ENCODE results near the gene TTC17.
"Not testable (repeated sequence)": the region's sequence is repeated elsewhere in the genome, so short reads cannot be mapped to it uniquely, and the experiment has no call there.

TTC17 gene, protein sequence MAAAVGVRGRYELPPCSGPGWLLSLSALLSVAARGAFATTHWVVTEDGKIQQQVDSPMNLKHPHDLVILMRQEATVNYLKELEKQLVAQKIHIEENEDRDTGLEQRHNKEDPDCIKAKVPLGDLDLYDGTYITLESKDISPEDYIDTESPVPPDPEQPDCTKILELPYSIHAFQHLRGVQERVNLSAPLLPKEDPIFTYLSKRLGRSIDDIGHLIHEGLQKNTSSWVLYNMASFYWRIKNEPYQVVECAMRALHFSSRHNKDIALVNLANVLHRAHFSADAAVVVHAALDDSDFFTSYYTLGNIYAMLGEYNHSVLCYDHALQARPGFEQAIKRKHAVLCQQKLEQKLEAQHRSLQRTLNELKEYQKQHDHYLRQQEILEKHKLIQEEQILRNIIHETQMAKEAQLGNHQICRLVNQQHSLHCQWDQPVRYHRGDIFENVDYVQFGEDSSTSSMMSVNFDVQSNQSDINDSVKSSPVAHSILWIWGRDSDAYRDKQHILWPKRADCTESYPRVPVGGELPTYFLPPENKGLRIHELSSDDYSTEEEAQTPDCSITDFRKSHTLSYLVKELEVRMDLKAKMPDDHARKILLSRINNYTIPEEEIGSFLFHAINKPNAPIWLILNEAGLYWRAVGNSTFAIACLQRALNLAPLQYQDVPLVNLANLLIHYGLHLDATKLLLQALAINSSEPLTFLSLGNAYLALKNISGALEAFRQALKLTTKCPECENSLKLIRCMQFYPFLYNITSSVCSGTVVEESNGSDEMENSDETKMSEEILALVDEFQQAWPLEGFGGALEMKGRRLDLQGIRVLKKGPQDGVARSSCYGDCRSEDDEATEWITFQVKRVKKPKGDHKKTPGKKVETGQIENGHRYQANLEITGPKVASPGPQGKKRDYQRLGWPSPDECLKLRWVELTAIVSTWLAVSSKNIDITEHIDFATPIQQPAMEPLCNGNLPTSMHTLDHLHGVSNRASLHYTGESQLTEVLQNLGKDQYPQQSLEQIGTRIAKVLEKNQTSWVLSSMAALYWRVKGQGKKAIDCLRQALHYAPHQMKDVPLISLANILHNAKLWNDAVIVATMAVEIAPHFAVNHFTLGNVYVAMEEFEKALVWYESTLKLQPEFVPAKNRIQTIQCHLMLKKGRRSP

DNA sequence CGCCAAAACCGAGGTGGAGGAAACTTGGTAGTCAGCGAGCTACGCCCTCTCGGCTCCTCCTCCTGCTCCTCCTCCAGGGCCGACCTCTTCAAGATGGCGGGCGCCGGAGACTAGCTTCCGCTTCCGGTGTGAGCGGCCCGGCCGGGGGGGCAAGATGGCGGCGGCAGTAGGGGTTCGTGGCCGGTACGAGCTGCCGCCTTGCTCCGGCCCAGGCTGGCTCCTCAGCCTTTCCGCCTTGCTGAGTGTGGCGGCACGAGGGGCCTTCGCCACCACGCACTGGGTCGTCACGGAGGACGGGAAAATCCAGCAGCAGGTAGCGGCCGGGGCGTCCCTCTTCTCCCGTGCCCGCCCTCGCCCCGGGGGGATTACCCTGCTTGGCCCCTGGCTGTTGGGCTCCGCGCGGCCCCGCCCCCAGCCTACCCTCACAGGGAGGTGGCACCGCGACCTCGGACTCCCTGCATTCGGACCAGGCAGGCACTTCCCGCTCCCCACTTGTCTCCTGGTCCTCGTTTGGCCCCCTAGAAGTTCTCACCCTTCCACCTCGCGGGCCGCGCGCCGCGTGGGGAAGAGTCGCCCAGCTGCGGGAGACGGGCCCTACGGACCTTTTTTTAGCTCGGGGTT lies at the start of gene TTC17:
Gene TTC17 (plus strand): TSS at position 120 of the 621 bp plus-strand sequence. CDS start 35 bp downstream, at position 155.
- DNase-seq: peak; percentile 91

DNA sequence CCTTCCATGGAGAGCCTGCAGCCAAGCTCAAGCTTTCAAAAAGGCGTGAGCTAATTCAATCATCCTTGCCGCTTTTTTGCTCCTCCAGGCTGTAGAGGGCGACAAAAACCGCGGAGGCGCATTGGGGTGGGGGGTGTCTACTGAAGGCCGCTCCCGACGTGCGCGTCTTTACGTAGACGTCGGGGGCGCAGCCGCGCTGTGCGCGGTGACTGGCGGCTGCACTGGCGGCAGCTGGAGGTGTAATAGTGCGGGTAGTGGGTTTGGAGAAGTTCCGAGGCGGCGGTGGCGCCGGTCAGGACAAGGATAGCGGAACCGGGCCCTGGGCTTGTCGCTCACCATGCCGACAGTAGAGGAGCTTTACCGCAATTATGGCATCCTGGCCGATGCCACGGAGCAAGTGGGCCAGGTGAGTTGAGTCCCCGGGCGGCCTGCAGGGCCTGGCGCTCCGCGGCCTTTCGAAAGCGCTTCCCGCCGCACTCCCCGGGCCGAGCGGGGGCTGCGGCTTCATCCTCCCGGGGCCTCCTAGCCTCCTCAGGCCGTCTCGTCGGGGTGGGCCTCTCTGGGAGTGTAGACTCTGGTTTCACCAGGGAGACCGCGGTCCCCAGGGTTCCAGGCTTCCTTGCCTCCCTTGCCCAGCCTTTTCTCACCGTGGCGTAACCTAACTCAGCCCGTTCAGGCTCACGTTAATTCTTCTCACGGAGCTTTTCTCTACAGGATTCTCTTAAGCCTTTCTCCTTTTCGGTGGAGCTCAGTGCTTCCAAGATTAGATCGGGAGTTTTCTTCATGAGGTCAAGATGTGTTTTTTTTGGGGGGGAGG lies 46.7 kb upstream of the TTC17 start, which contains the start of gene API5:
Gene API5 (plus strand): TSS at position 206 of the 817 bp plus-strand sequence. CDS start 132 bp downstream, at position 338.
- peak; percentile 95 for DNase-seq

DNA sequence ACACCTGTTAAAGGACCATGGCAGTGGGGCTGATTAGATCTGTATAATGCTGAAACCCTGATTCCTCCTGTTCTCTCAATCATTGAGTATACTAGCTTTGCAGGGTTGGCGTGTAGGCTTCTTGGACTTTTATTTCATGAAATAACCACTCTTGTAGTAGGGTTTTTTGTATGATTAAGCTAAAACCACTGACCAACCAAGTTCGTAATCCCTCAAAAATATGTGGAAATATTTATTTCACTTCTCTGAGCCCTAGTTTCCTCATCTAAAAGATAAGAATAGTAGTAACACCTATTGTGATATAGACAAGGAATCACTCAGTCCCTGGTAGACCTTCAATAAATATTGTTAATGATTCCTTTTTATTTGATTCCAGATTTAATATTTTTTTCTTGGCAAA lies 42.8 kb upstream of the TTC17 start:
- no peak for DNase-seq

DNA sequence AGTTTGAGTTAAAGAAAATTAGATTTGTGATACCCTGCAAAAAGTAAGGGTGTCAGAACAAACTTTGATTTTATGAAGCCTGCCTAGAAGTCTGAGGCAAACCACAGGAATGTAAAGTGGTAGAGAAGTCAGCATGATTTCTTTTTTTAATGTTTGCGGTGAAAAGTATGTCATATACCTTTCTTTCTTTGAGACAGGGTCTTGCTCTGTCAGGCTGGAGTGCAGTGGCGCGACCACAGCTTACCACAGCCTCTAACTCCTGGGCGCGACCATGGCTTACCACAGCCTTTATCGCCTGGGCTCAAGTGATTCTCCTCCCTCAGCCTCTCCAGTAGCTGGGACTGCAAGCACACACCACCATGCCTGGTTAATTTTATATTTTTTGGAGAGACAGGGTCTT lies 42.3 kb upstream of the TTC17 start:
- DNase-seq: no peak

DNA sequence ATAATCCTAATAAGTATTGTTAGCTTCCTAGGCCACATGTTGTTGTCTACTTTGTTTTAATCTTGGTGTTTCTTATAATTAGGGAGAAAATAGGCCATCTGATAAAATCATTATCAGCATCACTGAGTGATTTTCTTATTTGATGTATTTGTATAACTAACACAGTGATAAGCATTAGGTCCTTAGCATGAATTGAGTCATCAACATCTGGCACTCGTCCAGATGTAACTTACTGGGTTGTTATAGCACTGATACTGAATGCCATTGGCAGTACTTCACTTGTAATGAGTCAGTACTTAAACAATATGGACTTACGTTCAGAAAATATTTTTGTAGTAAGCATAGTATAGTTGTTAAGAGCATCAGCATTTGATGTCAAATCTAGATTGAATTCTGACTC lies 30.7 kb upstream of the TTC17 start:
- DNase-seq: no peak

DNA sequence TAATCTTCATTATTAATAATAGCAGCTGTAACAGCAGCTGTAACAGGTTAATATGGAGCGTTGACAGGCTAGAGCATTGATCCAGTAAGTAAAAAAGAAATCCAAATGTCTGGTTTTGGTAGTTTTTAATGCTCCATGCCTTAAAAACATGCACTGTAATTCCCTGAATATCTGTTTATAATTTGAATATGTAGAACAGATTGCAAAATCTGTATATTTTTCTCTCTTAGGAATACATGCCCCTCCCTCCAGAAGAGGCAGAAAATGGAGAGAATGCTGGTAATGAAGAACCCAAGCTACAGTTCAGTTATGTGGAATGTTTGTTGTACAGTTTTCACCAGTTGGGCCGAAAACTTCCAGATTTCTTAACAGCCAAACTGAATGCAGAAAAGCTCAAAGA lies 30.2 kb upstream of the TTC17 start:
- DNase-seq: no peak

DNA sequence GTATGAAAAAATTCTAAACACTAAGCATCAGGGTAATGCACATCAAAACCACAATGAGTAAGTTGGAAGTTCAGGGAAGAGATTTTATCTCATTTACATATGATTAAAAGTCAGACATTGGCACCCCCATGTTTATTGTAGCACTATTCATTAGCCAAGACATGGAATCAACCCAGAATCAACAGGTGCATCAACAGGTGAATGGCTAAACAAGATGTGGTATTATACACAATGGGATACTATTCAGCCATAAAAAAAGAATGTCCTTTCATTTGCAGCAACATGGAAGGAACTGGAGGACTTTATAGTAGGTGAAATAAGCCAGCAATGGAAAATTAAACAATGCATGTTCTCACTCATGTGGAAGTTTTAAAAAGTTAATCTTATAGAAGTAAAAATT lies 17.6 kb upstream of the TTC17 start:
- no peak for DNase-seq

DNA sequence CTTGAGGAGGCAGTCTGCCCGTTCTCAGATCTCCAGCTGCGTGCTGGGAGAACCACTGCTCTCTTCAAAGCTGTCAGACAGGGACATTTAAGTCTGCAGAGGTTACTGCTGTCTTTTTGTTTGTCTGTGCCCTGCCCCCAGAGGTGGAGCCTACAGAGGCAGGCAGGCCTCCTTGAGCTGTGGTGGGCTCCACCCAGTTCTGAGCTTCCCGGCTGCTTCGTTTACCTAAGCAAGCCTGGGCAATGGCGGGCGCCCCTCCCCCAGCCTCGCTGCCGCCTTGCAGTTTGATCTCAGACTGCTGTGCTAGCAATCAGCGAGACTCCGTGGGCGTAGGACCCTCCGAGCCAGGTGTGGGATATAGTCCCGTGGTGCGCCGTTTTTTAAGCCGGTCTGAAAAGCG lies 7.3 kb upstream of the TTC17 start:
- DNase-seq: not testable (repeated sequence)

DNA sequence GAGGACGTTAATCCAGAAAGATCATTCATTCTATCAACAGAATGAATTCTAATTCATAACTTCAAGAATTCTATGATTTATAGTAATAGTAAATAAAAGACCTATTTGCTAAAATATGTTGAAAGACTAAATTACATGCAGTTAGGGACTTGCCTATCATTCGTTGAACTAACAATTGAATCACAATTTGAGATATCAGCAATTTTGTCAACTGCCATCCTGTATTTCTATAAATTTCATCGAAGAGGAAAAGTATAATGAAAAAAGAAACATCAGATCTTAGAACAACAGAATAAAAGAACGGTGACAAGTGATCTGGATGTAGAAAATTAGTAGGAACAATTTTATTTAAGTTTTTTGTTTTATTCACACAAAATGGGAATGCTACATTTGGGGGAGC lies 4.4 kb upstream of the TTC17 start:
- no peak for DNase-seq

DNA sequence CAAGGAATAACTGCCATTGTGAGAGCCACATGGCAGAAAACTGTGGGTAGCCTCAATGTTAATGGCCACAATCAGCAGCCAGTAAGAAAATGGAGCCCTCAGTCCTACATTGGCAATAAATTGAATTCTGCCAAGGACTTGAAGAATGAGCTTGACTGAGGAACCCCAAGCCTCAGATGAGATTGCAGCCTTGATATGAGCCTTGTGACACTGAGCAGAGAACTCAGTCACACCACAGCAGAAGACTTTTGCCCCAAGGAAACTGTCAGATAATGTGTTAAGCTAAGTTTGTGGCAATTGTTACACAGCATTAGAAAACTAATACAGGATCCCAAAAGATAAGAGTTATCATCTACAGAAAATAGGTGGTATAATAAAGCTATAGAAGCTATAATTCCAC lies 2.4 kb upstream of the TTC17 start:
- DNase-seq: no peak

DNA sequence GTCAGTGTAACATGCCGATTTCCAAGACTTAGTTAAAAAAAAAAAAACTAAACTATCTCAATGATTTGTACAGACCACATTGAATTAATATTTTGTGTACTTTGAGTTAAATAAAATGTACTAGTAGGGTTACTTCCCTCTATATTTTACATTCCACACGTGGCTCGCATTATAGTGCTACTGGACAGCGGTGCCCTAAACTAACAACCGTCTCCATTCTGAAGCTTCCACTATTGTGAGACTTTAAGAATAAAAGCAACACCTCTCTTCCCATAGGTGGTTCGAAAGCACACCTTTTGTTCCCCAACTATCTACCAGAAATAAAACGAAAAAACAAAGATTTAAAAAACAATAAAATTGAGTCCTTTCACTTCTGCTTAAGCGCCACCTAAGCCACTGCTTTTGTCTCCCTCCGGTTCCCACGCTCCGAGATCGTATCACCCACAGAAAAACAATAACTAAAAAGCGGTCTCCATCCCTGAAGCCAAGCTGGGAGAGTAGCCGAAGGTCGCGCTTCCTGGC lies 380 bp upstream of the TTC17 start:
- no peak for DNase-seq

DNA sequence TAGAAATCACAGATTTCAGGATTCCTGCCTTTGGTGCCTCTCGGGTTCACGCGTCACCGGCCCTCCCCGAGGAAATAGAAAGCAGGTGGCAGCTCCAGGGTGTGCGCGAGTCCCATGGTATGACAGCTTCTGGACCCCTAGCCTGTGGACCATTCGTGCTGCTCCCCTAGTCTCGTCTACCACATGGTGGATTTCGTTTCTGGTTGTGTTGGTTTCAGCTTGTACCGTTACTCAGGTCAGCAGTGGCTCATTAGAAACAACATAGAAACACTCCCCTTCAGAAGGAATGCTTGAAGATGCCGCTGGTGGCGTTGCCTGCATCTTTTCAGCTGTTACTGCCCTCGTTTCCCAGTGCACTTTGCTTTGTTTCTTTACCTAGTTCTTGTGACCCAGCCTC lies 700 bp downstream of the TTC17 start:
- DNase-seq: peak; percentile 2

DNA sequence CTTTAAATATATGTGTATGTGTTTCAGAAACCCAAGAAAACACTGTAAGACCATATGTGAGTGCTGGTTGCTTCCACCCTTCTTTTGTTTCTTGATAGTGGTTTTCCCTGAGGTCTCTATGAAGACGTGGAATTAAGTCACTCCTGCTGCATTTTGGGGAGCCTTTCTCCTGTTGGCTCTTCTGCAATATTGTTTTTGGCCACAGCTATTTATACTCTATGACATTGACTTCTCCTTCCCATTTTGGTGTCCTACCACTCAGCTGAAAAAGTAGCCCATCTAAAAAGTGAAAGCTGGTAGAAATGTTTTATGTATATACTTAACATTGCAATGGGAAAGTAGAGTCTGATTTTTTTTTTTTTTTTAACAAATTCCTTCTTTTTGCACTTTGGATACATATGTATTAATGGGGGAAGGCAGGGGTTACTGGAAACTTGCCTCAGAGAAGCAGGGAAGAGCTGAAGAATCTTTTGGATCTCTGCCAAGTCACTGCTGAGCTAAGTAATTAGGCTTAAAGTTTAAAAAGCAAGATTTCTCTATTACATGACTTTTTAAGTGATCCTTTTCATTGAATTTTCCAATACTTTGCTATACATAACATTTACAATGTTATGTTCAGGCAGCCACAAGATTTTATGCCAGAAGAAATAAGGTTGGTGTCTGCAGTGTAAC lies 1.8 kb downstream of the TTC17 start:
- DNase-seq: no peak

DNA sequence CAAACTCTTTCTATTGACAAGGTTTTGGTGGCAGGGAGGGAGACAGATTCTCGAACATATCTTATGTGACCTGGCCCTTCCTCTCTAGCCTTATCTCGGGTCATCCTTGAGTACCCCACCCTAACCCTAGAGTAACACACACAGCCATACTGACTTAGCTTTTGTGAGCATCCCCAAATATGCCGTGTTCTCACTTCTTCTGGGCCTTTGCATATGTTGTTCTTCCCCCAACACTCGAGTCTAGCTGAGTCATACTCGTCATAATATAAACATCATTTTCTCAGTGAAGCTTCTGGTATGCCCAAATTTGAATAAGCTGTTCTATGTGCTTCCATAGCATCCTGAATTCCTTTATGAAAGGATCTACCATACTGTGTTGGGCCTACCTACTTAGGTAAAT lies 8.0 kb downstream of the TTC17 start:
- DNase-seq: no peak

DNA sequence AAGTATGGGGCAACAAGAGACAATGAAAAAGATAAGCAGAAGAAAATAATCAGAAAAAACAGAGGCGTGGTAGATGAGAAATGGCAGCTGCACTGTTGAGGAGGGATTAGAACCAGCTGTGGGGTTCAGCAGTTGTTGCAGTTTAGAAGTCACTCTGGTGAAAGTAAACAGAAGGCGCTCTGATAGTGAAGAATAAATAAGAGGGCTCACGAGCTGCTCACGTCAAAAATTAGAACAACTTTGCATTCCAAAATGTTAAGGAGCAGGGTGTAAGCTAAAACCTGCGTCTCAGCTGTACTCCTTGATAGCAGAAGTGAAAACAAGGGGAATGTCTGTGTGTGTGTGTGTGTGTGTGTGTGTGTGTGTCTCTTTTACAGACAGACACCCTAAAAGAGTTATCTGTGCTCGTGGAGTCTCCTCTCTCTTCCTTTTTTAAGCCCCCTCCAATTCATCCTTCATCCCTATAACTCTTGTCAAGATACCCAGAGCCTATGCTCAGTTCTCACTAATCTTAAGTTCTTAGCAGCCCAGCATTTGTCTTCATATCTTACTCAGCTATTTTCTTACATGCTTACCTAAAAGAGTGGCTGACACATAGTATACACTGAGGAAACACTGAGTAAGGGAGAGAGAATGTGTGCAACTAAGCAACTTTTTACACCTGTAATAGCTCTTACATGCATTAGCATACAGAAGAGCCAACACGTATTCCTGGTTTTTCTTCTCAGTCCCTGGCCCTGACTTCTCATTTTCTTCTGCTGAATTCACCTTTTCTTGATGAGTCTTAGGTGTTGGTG lies 8.9 kb downstream of the TTC17 start:
- no peak for DNase-seq

DNA sequence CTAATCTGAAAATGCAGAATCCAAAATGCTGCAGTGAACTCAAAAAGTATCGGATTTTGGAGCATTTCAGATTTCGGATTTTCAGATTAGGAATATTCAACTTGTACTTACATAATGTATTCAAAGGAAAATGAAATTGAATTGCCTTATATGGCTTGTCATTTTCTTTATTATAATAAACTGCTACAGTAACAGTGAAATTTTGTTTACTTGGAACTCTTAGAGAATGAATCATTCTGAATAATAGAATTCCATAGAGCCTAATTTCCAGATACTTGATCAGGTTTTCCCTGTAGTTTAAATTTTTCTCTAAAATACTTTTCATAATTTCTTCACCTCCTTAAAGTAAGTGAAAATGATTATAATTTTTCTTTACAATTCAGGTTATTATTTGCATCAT lies 17.3 kb downstream of the TTC17 start:
- no peak for DNase-seq

DNA sequence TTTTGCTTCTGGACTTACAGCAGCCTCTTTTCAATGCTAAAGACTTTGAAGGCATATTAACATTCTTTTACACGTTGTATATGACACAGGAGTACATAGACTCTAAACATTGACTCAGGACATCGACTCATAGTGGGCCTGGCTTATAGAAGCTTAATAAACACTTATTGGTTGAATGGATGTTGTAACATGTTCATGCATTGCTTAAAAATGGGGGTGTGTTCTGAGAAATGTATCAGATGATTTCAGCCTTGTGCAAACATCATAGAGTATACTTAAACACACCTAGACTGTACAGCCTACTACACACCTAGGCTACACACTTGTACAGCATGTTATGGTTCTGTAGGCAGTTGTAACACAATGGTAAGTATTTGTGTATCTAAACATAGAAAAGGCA lies 17.9 kb downstream of the TTC17 start:
- no peak for DNase-seq

DNA sequence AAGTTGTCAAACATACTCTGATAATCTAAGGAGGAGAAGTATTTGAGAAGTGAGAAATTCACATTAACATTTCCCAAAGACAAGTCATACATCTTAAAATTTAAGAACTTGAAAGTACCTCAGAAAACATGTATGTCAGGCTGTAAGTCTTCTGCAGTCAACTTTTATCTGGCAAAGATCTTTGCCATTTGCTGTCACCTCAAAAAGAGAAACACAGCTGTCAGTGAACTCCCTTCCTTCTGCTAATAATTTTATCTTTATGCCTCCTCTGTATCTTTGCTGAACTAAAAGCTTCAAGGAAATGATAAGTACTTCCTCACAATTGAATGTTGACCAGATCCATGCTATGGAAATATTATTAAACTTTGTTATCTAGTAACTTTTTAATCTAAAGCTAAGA lies 18.7 kb downstream of the TTC17 start:
- no peak for DNase-seq

DNA sequence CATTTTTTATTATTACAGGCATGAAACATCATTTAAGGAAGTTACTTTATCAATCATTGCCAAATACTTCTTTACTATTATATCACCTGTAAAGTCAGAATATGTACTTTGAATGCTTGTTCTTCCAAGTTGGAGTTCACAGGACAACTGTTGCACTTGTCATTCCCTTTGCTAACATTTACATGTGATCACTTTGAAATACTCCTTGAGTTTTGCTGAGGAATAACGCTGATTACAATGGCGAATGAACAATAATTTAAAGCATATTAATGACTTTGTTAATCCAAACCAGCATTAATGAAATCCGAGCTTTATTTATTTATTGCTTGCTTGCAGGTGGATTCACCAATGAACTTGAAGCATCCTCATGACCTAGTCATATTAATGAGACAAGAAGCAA lies 20.2 kb downstream of the TTC17 start:
- no peak for DNase-seq

DNA sequence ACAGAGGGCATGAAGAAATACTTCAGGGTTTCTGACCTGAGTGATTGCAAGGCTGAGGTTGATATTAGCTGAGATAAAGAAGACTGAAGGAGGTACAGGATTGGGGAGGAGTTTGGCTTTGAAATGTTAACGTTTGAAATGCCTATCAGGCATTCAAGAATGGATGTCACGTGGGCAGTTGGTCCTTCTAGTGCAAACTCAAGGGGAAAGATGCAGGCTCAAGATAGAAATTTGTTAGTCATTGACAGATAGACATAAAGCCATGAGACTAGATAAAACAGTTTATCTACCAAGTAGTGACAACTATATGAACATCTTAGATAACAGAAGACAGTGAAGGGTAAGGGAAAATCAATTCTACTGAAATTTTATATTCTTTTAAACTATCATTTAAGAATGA lies 23.1 kb downstream of the TTC17 start:
- DNase-seq: no peak
